Caco-2 (cell line): ENCODE data around the gene ERC2. TPM values are rescaled to one million over a fixed set of nuclear protein-coding genes. Genes with fewer than 3 reads are reported as not detected.

Experiments
- BruUV-seq: library from RNA; stranded (reverse); fragments of 400-500 nt; replicated peaks from 2 replicates; lab custom pipeline; 2021; lab: Mats Ljungman, UMichigan
- CTCF ChIA-PET: fragments of 300-600 bp; sonication (Branson Sonifier 250); formaldehyde crosslinking; loops from one replicate; lab custom pipeline; 2022; ENCODE audit warnings: antibody characterized with exemption; lab: Charles Lee
- POLR2A ChIA-PET: fragments of 300-600 bp; sonication (Branson Sonifier 250); formaldehyde crosslinking; loops from one replicate; lab custom pipeline; 2022; ENCODE audit warnings: antibody characterized with exemption; lab: Charles Lee
- DNase-seq, 2 experiments: peaks; one replicate each; pipeline versions ENCODE4 v3.0.0 to v3.0.0-alpha.2; 2020 to 2022
- H3K27me3 ChIP-seq: replicated peaks from 2 replicates; pipeline ENCODE4 v1.6.0; 2011; ENCODE audit warnings: low read length; ENCODE audit not compliant: control insufficient read depth, insufficient read depth
- H3K36me3 ChIP-seq: 2 replicates; pipeline ENCODE4 v1.5.1; 2011; ENCODE audit warnings: low read length; ENCODE audit not compliant: control insufficient read depth, insufficient read depth
- H3K4me1 ChIP-seq: fragments of 250-450 bp; sonication (Bioruptor Pico); 2 replicates; pipeline ENCODE4 v1.5.1; 2020; ENCODE audit warnings: mild to moderate bottlenecking
- H3K4me3 ChIP-seq: 2 replicates; pipeline ENCODE4 v1.5.1; 2011; ENCODE audit warnings: low read depth, mild to moderate bottlenecking, control low read depth, low read length
- H3K9me3 ChIP-seq: fragments of 250-450 bp; sonication (Bioruptor Pico); 2 replicates; pipeline ENCODE4 v1.5.1; 2020; ENCODE audit warnings: mild to moderate bottlenecking, moderate library complexity
- H3K27ac Mint-ChIP-seq: one replicate; pipeline ENCODE4 v1.8.0; 2022; ENCODE audit warnings: mixed read lengths; ENCODE audit not compliant: unreplicated experiment
- H3K27me3 Mint-ChIP-seq: one replicate; pipeline ENCODE4 v1.8.0; 2022; ENCODE audit warnings: mixed read lengths; ENCODE audit not compliant: insufficient read depth, unreplicated experiment
- H3K36me3 Mint-ChIP-seq: one replicate; pipeline ENCODE4 v1.8.0; 2022; ENCODE audit warnings: mild to moderate bottlenecking, mixed read lengths; ENCODE audit not compliant: insufficient read depth, unreplicated experiment
- H3K4me1 Mint-ChIP-seq: one replicate; pipeline ENCODE4 v1.8.0; 2022; ENCODE audit warnings: low read depth, mixed read lengths; ENCODE audit not compliant: unreplicated experiment
- H3K4me3 Mint-ChIP-seq: one replicate; pipeline ENCODE4 v1.8.0; 2022; ENCODE audit warnings: mild to moderate bottlenecking, moderate library complexity, mixed read lengths; ENCODE audit not compliant: unreplicated experiment
- H3K9me3 Mint-ChIP-seq: one replicate; pipeline ENCODE4 v1.8.0; 2022; ENCODE audit warnings: mixed read lengths; ENCODE audit not compliant: unreplicated experiment
- intact Hi-C: fragments of 100-400 bp; cut with micrococcal nuclease; formaldehyde crosslinking; loops from one replicate; pipeline ENCODE4 v1.10.0; 2022; ENCODE audit not compliant: unreplicated experiment
- total RNA-seq: library from RNA; stranded (reverse); gene quantifications from 2 replicates; pipeline ENCODE4 v1.2.3, GENCODE V29; 2022
- TF ChIP-seq, protein P1 (sequence below), 2 experiments: fragments of 200-600 bp in 1 of 2; IDR thresholded peaks; 1 replicate in 1 of 2; 2 replicates in 1 of 2; pipeline versions ENCODE4 v1.5.1 to v1.8.0; 2011 to 2022; ENCODE audit warnings: antibody characterized with exemption in 1 of 2, control low read depth in 1 of 2, inconsistent platforms in 1 of 2, low read depth in 1 of 2, low read length in 1 of 2, mild to moderate bottlenecking in 1 of 2, moderate library complexity in 1 of 2; ENCODE audit not compliant: insufficient read depth in 1 of 2, severe bottlenecking in 1 of 2, unreplicated experiment in 1 of 2

ERC2 gene
- total RNA-seq, 1 experiment from 2014 or later: 0.54 TPM

GRCh38 chr3:55651011-55651410 is 817.3 kb downstream of the ERC2 start:
- Mint-ChIP-seq H3K4me3 (no peak overlapping the region), H3K36me3 (no peaks in the 10 kb centered on the region), H3K27me3 (peaks cover 9% of the 10 kb centered on the region), H3K9me3 (no peaks in the 10 kb centered on the region), H3K27ac (no peak overlapping the region), H3K4me1 (peaks cover 6% of the 10 kb centered on the region)
- H3K9me3 ChIP-seq: no peaks in the 10 kb centered on the region
- no peaks in the 10 kb centered on the region for H3K4me1 ChIP-seq
- intact Hi-C loops: no loop called here
- H3K4me3 ChIP-seq: no peak overlapping the region
- no peak for DNase-seq
- no peaks in the 10 kb centered on the region for H3K36me3 ChIP-seq
- BruUV-seq: no TSS peak
- ChIA-PET CTCF (no interaction called here), POLR2A (no interaction called here)
- TF ChIP-seq, protein P1, sequence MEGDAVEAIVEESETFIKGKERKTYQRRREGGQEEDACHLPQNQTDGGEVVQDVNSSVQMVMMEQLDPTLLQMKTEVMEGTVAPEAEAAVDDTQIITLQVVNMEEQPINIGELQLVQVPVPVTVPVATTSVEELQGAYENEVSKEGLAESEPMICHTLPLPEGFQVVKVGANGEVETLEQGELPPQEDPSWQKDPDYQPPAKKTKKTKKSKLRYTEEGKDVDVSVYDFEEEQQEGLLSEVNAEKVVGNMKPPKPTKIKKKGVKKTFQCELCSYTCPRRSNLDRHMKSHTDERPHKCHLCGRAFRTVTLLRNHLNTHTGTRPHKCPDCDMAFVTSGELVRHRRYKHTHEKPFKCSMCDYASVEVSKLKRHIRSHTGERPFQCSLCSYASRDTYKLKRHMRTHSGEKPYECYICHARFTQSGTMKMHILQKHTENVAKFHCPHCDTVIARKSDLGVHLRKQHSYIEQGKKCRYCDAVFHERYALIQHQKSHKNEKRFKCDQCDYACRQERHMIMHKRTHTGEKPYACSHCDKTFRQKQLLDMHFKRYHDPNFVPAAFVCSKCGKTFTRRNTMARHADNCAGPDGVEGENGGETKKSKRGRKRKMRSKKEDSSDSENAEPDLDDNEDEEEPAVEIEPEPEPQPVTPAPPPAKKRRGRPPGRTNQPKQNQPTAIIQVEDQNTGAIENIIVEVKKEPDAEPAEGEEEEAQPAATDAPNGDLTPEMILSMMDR (IDR thresholded peaks at IDR 0.05; ENCODE audit: insufficient read depth in 1 of 2, low read depth in 1 of 2, low read length in 1 of 2, severe bottlenecking in 1 of 2, unreplicated experiment in 1 of 2): no peak
- no peaks in the 10 kb centered on the region for H3K27me3 ChIP-seq

- DNase-seq: no peak
- TF ChIP-seq, protein P1 (IDR thresholded peaks at IDR 0.05; ENCODE audit: insufficient read depth in 1 of 2, low read depth in 1 of 2, low read length in 1 of 2, severe bottlenecking in 1 of 2, unreplicated experiment in 1 of 2): no peak
- BruUV-seq: no TSS peak
Observed at GRCh38 chr3:55650011-55650410, 818.3 kb downstream of the ERC2 start.

DNA sequence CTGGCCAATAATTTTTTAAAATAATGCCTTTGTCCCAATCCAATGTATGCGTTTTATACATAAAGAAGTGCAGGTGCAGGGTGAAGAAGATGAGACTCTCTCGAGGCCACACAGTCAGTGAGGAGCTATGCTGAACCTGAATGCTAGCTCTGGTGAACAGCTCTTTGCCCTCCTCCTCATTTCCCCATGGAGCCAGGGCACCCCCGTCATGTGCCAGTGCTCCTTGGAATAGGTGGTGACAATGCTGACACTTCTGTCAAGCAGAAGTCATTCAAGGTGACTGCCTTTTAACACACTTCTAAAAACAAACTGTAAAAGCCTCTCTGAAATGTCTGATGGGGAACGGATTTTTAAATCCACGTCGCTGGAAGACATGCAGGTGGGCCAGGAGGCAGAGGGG is 818.7 kb downstream of the ERC2 start:
- intact Hi-C loops: no loop called here
- Histone ChIP-seq H3K4me1 (no peaks in the 10 kb centered on the region), H3K4me3 (no peak overlapping the region), H3K36me3 (no peaks in the 10 kb centered on the region), H3K27me3 (no peaks in the 10 kb centered on the region), H3K9me3 (no peaks in the 10 kb centered on the region)
- POLR2A ChIA-PET: no interaction called here
- Mint-ChIP-seq H3K27ac (no peak overlapping the region), H3K36me3 (no peaks in the 10 kb centered on the region), H3K4me1 (peaks cover 6% of the 10 kb centered on the region), H3K9me3 (no peaks in the 10 kb centered on the region), H3K27me3 (peaks cover 9% of the 10 kb centered on the region), H3K4me3 (no peak overlapping the region)
- no TSS peak for BruUV-seq
- CTCF ChIA-PET: interaction anchor here (0.7 kb wide), 1 partner anchor 222 kb away, joined by 3 read pairs; no protein-coding TSS in a partner anchor
- no peak for DNase-seq
- TF ChIP-seq, protein P1 (IDR thresholded peaks at IDR 0.05; ENCODE audit: insufficient read depth in 1 of 2, low read depth in 1 of 2, low read length in 1 of 2, severe bottlenecking in 1 of 2, unreplicated experiment in 1 of 2): no peak

More at GRCh38 chr3:55650011-55650410, 818.3 kb downstream of the ERC2 start:
- Mint-ChIP-seq H3K4me3 (no peak overlapping the region), H3K27ac (no peak overlapping the region), H3K4me1 (peaks cover 6% of the 10 kb centered on the region), H3K27me3 (peaks cover 9% of the 10 kb centered on the region), H3K36me3 (no peaks in the 10 kb centered on the region), H3K9me3 (no peaks in the 10 kb centered on the region)
- Histone ChIP-seq H3K36me3 (no peaks in the 10 kb centered on the region), H3K27me3 (no peaks in the 10 kb centered on the region), H3K9me3 (no peaks in the 10 kb centered on the region), H3K4me3 (no peak overlapping the region), H3K4me1 (no peaks in the 10 kb centered on the region)
- CTCF ChIA-PET: no interaction called here
- intact Hi-C loops: no loop called here
- POLR2A ChIA-PET: no interaction called here
